Caco-2 (cell line): Measurements from ENCODE around the gene YES1. TPM values are rescaled to one million over a fixed set of nuclear protein-coding genes. Genes with fewer than 3 reads are reported as not detected.
"Not testable (repeated sequence)": the region's sequence is repeated elsewhere in the genome, so short reads cannot be mapped to it uniquely, and the experiment has no call there.

Experiments
- BruUV-seq: library from RNA; stranded (reverse); fragments of 400-500 nt; replicated peaks from 2 replicates; lab custom pipeline; 2021; lab: Mats Ljungman, UMichigan
- CTCF ChIA-PET: fragments of 300-600 bp; sonication (Branson Sonifier 250); formaldehyde crosslinking; loops from one replicate; lab custom pipeline; 2022; ENCODE audit warnings: antibody characterized with exemption; lab: Charles Lee
- POLR2A ChIA-PET: fragments of 300-600 bp; sonication (Branson Sonifier 250); formaldehyde crosslinking; loops from one replicate; lab custom pipeline; 2022; ENCODE audit warnings: antibody characterized with exemption; lab: Charles Lee
- DNase-seq, 2 experiments: peaks; one replicate each; pipeline versions ENCODE4 v3.0.0 to v3.0.0-alpha.2; 2020 to 2022
- H3K27me3 ChIP-seq: replicated peaks from 2 replicates; pipeline ENCODE4 v1.6.0; 2011; ENCODE audit warnings: low read length; ENCODE audit not compliant: control insufficient read depth, insufficient read depth
- H3K36me3 ChIP-seq: 2 replicates; pipeline ENCODE4 v1.5.1; 2011; ENCODE audit warnings: low read length; ENCODE audit not compliant: control insufficient read depth, insufficient read depth
- H3K4me1 ChIP-seq: fragments of 250-450 bp; sonication (Bioruptor Pico); 2 replicates; pipeline ENCODE4 v1.5.1; 2020; ENCODE audit warnings: mild to moderate bottlenecking
- H3K4me3 ChIP-seq: 2 replicates; pipeline ENCODE4 v1.5.1; 2011; ENCODE audit warnings: low read depth, mild to moderate bottlenecking, control low read depth, low read length
- H3K9me3 ChIP-seq: fragments of 250-450 bp; sonication (Bioruptor Pico); 2 replicates; pipeline ENCODE4 v1.5.1; 2020; ENCODE audit warnings: mild to moderate bottlenecking, moderate library complexity
- H3K27ac Mint-ChIP-seq: one replicate; pipeline ENCODE4 v1.8.0; 2022; ENCODE audit warnings: mixed read lengths; ENCODE audit not compliant: unreplicated experiment
- H3K27me3 Mint-ChIP-seq: one replicate; pipeline ENCODE4 v1.8.0; 2022; ENCODE audit warnings: mixed read lengths; ENCODE audit not compliant: insufficient read depth, unreplicated experiment
- H3K36me3 Mint-ChIP-seq: one replicate; pipeline ENCODE4 v1.8.0; 2022; ENCODE audit warnings: mild to moderate bottlenecking, mixed read lengths; ENCODE audit not compliant: insufficient read depth, unreplicated experiment
- H3K4me1 Mint-ChIP-seq: one replicate; pipeline ENCODE4 v1.8.0; 2022; ENCODE audit warnings: low read depth, mixed read lengths; ENCODE audit not compliant: unreplicated experiment
- H3K4me3 Mint-ChIP-seq: one replicate; pipeline ENCODE4 v1.8.0; 2022; ENCODE audit warnings: mild to moderate bottlenecking, moderate library complexity, mixed read lengths; ENCODE audit not compliant: unreplicated experiment
- H3K9me3 Mint-ChIP-seq: one replicate; pipeline ENCODE4 v1.8.0; 2022; ENCODE audit warnings: mixed read lengths; ENCODE audit not compliant: unreplicated experiment
- CTCF ChIP-seq, 2 experiments: fragments of 200-600 bp in 1 of 2; IDR thresholded peaks; 1 replicate in 1 of 2; 2 replicates in 1 of 2; pipeline versions ENCODE4 v1.5.1 to v1.8.0; 2011 to 2022; ENCODE audit warnings: antibody characterized with exemption in 1 of 2, control low read depth in 1 of 2, inconsistent platforms in 1 of 2, low read depth in 1 of 2, low read length in 1 of 2, mild to moderate bottlenecking in 1 of 2, moderate library complexity in 1 of 2; ENCODE audit not compliant: insufficient read depth in 1 of 2, severe bottlenecking in 1 of 2, unreplicated experiment in 1 of 2
- intact Hi-C: fragments of 100-400 bp; cut with micrococcal nuclease; formaldehyde crosslinking; loops from one replicate; pipeline ENCODE4 v1.10.0; 2022; ENCODE audit not compliant: unreplicated experiment
- total RNA-seq: library from RNA; stranded (reverse); gene quantifications from 2 replicates; pipeline ENCODE4 v1.2.3, GENCODE V29; 2022

YES1 gene
- total RNA-seq, 1 experiment from 2014 or later = 95.0 TPM

- peaks cover 3% of the 10 kb centered on the region for H3K36me3 ChIP-seq
- Mint-ChIP-seq H3K27ac (peak overlapping the region; percentile 71), H3K27me3 (no peaks in the 10 kb centered on the region), H3K36me3 (peaks cover 65% of the 10 kb centered on the region), H3K4me3 (no peak overlapping the region), H3K4me1 (peaks cover 41% of the 10 kb centered on the region), H3K9me3 (no peaks in the 10 kb centered on the region)
- POLR2A ChIA-PET = interaction anchor here (0.6 to 1.1 kb wide), 3 partner anchors 25 to 176 kb away, joined by 4 to 10 read pairs (median 6); no protein-coding TSS in a partner anchor
- intact Hi-C loops = loop anchor here (2.0 kb wide), 1 partner anchor 28 kb away; no protein-coding TSS in a partner anchor
- CTCF ChIA-PET = interaction anchor here (0.7 to 1.4 kb wide), 5 partner anchors 56 to 158 kb away, joined by 3 to 6 read pairs (median 3); no protein-coding TSS in a partner anchor
- H3K27me3 ChIP-seq = no peaks in the 10 kb centered on the region
- peak in 1 of 2 experiments; percentile 38 for DNase-seq
- BruUV-seq = no TSS peak
- peaks cover 49% of the 10 kb centered on the region for H3K4me1 ChIP-seq
- no peak overlapping the region for H3K4me3 ChIP-seq
- no peak for TF ChIP-seq CTCF (IDR thresholded peaks at IDR 0.05; ENCODE audit: insufficient read depth in 1 of 2, low read depth in 1 of 2, low read length in 1 of 2, severe bottlenecking in 1 of 2, unreplicated experiment in 1 of 2)
- H3K9me3 ChIP-seq = no peaks in the 10 kb centered on the region
Measured at GRCh38 chr18:682833-683232, 129.2 kb downstream of the YES1 start.

- POLR2A ChIA-PET = interaction anchor here (0.6 to 1.1 kb wide), 2 partner anchors 24 to 153 kb away, joined by 6 to 10 read pairs; no protein-coding TSS in a partner anchor
- DNase-seq, H3K4me3 Mint-ChIP-seq, H3K27me3 ChIP-seq, H3K9me3 ChIP-seq, H3K36me3 ChIP-seq, H3K9me3 Mint-ChIP-seq, H3K27me3 Mint-ChIP-seq, BruUV-seq, H3K4me3 ChIP-seq: not testable (repeated sequence)
- Mint-ChIP-seq H3K4me1 (peaks cover 38% of the 10 kb centered on the region), H3K27ac (peak overlapping the region; percentile 71), H3K36me3 (peaks cover 69% of the 10 kb centered on the region)
- CTCF ChIA-PET = interaction anchor here (0.7 to 1.4 kb wide), 3 partner anchors 58 to 159 kb away, joined by 3 to 6 read pairs (median 3); no protein-coding TSS in a partner anchor
- intact Hi-C loops = loop anchor here (2.0 kb wide), 1 partner anchor 28 kb away; no protein-coding TSS in a partner anchor
- H3K4me1 ChIP-seq = peaks cover 49% of the 10 kb centered on the region
Measured at GRCh38 chr18:682416-682815, 129.6 kb downstream of the YES1 start.

- Mint-ChIP-seq H3K27me3 (no peaks in the 10 kb centered on the region), H3K9me3 (no peaks in the 10 kb centered on the region), H3K27ac (peak overlapping the region; percentile 71), H3K4me3 (no peak overlapping the region), H3K4me1 (peaks cover 35% of the 10 kb centered on the region), H3K36me3 (peaks cover 73% of the 10 kb centered on the region)
- no peak for DNase-seq
- no peak for TF ChIP-seq CTCF (IDR thresholded peaks at IDR 0.05; ENCODE audit: insufficient read depth in 1 of 2, low read depth in 1 of 2, low read length in 1 of 2, severe bottlenecking in 1 of 2, unreplicated experiment in 1 of 2)
- H3K27me3 ChIP-seq = no peaks in the 10 kb centered on the region
- no peaks in the 10 kb centered on the region for H3K9me3 ChIP-seq
- no peak overlapping the region for H3K4me3 ChIP-seq
- ChIA-PET CTCF (interaction anchor here (1.4 kb wide), 1 partner anchor 157 kb away, joined by 6 read pairs; no protein-coding TSS in a partner anchor), POLR2A (interaction anchor here (0.6 kb wide), 1 partner anchor 153 kb away, joined by 6 read pairs; no protein-coding TSS in a partner anchor)
- H3K36me3 ChIP-seq = peaks cover 3% of the 10 kb centered on the region
- intact Hi-C loops = loop anchor here (2.0 kb wide), 1 partner anchor 29 kb away; no protein-coding TSS in a partner anchor
- H3K4me1 ChIP-seq = peaks cover 49% of the 10 kb centered on the region
- BruUV-seq = no TSS peak
Measured at GRCh38 chr18:681985-682384, 130.1 kb downstream of the YES1 start.
